CD4-positive, alpha-beta T cell treated with Interleukin-2 at 100 ng/mL for 4 hours (primary cell): ENCODE measurements around the gene DHX8.

Experiments used
- DNase-seq: peaks from one replicate; pipeline ENCODE4 v3.0.0-alpha.2; 2020; ENCODE audit warnings: low spot score

The DHX8 gene

GRCh38 chr17:43548689-43549379 lies 65.1 kb downstream of the DHX8 start:
- DNase-seq: no peak

- DNase-seq: no peak
Measured at GRCh38 chr17:43549496-43549895, 65.7 kb downstream of the DHX8 start.

GRCh38 chr17:43550754-43551153 lies 67.0 kb downstream of the DHX8 start:
- DNase-seq: no peak

GRCh38 chr17:43552229-43552837 lies 68.6 kb downstream of the DHX8 start:
- DNase-seq: no peak

GRCh38 chr17:43553573-43553972 lies 69.8 kb downstream of the DHX8 start:
- DNase-seq: no peak

- DNase-seq: no peak
Measured at GRCh38 chr17:43554857-43555256, 71.1 kb downstream of the DHX8 start.

GRCh38 chr17:43556292-43556691 lies 72.5 kb downstream of the DHX8 start:
- no peak for DNase-seq

- DNase-seq: no peak
Measured at GRCh38 chr17:43558805-43559160, 75.0 kb downstream of the DHX8 start.

- DNase-seq: no peak
Measured at GRCh38 chr17:43559161-43559816, 75.5 kb downstream of the DHX8 start.

- DNase-seq: no peak
Measured at GRCh38 chr17:43560461-43561427, 77.0 kb downstream of the DHX8 start.

- DNase-seq: no peak
Measured at GRCh38 chr17:43562679-43563599, 79.2 kb downstream of the DHX8 start.

- DNase-seq: no peak
Measured at GRCh38 chr17:43563600-43564594, 80.1 kb downstream of the DHX8 start.

GRCh38 chr17:43568506-43569082 lies 84.8 kb downstream of the DHX8 start:
- no peak for DNase-seq

- DNase-seq: no peak
Measured at GRCh38 chr17:43570518-43570928, 86.7 kb downstream of the DHX8 start.

- no peak for DNase-seq
Measured at GRCh38 chr17:43572368-43572980, 88.7 kb downstream of the DHX8 start.

- DNase-seq: no peak
Measured at GRCh38 chr17:43573579-43574321, 90.0 kb downstream of the DHX8 start.

GRCh38 chr17:43574348-43574747 lies 90.6 kb downstream of the DHX8 start:
- no peak for DNase-seq

GRCh38 chr17:43574896-43575525 lies 91.2 kb downstream of the DHX8 start:
- no peak for DNase-seq
